Measurements from ENCODE around the gene ZNF709.
"Not testable (repeated sequence)": the region's sequence is repeated elsewhere in the genome, so short reads cannot be mapped to it uniquely, and the experiment has no call there.

DNA sequence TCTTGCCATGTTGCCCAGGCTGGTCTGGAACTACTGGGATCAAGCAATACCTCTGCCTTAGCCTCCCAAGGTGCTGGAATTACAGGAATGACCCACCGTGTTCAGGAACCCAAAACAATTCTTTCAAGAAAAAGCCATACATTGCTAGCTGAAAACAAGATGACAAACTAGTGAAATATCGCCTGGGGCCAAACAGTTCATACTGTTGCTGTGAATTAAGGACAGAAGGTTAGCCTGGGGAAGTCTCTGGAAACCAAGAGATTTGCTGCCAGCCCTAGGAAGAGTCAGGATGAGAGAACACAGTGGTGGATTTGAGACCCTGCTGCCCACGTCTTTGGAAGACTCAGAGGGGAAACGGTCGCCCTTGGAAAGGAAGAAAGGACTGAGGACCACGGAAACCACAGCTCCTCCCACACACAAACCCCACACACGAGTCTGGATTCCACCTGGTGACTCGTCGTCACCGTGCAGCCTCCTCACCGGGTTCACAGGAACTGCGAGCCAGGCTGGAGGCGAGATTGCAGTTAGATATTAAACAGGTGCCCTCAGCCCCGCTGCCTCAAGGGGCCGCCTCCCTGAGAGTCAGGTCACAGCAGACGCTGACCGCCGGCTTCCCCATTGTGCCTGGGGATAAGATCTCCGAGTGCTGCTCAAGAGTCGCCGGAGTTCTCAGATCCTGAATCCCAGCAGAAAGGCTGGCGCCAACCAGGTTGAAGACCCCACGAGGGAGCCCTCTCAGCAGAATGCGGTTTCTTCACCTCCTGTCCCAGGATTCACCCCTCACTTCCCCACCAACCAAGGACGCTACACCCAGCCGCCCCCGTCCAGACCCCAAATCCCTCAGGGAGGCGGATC, 44.7 kb downstream of the ZNF709 start:
- TF ChIP-seq, protein P1, sequence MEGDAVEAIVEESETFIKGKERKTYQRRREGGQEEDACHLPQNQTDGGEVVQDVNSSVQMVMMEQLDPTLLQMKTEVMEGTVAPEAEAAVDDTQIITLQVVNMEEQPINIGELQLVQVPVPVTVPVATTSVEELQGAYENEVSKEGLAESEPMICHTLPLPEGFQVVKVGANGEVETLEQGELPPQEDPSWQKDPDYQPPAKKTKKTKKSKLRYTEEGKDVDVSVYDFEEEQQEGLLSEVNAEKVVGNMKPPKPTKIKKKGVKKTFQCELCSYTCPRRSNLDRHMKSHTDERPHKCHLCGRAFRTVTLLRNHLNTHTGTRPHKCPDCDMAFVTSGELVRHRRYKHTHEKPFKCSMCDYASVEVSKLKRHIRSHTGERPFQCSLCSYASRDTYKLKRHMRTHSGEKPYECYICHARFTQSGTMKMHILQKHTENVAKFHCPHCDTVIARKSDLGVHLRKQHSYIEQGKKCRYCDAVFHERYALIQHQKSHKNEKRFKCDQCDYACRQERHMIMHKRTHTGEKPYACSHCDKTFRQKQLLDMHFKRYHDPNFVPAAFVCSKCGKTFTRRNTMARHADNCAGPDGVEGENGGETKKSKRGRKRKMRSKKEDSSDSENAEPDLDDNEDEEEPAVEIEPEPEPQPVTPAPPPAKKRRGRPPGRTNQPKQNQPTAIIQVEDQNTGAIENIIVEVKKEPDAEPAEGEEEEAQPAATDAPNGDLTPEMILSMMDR (IDR thresholded peaks at IDR 0.05): not testable (repeated sequence)
- not testable (repeated sequence) for TF ChIP-seq POLR2AphosphoS5 (IDR thresholded peaks at IDR 0.05; ENCODE audit: low read depth, low read length)
- TF ChIP-seq, protein P2, sequence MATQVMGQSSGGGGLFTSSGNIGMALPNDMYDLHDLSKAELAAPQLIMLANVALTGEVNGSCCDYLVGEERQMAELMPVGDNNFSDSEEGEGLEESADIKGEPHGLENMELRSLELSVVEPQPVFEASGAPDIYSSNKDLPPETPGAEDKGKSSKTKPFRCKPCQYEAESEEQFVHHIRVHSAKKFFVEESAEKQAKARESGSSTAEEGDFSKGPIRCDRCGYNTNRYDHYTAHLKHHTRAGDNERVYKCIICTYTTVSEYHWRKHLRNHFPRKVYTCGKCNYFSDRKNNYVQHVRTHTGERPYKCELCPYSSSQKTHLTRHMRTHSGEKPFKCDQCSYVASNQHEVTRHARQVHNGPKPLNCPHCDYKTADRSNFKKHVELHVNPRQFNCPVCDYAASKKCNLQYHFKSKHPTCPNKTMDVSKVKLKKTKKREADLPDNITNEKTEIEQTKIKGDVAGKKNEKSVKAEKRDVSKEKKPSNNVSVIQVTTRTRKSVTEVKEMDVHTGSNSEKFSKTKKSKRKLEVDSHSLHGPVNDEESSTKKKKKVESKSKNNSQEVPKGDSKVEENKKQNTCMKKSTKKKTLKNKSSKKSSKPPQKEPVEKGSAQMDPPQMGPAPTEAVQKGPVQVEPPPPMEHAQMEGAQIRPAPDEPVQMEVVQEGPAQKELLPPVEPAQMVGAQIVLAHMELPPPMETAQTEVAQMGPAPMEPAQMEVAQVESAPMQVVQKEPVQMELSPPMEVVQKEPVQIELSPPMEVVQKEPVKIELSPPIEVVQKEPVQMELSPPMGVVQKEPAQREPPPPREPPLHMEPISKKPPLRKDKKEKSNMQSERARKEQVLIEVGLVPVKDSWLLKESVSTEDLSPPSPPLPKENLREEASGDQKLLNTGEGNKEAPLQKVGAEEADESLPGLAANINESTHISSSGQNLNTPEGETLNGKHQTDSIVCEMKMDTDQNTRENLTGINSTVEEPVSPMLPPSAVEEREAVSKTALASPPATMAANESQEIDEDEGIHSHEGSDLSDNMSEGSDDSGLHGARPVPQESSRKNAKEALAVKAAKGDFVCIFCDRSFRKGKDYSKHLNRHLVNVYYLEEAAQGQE (IDR thresholded peaks at IDR 0.05; ENCODE audit: insufficient read depth in 1 of 2, low read depth in 2 of 2, low read length in 1 of 2): not testable (repeated sequence)
